ENCODE measurements around the gene CLCN2.
A peak's percentile ranks its signal among the peaks of the same experiment; 100 is the strongest.
"Not testable (repeated sequence)": the region's sequence is repeated elsewhere in the genome, so short reads cannot be mapped to it uniquely, and the experiment has no call there.

Gene CLCN2

DNA sequence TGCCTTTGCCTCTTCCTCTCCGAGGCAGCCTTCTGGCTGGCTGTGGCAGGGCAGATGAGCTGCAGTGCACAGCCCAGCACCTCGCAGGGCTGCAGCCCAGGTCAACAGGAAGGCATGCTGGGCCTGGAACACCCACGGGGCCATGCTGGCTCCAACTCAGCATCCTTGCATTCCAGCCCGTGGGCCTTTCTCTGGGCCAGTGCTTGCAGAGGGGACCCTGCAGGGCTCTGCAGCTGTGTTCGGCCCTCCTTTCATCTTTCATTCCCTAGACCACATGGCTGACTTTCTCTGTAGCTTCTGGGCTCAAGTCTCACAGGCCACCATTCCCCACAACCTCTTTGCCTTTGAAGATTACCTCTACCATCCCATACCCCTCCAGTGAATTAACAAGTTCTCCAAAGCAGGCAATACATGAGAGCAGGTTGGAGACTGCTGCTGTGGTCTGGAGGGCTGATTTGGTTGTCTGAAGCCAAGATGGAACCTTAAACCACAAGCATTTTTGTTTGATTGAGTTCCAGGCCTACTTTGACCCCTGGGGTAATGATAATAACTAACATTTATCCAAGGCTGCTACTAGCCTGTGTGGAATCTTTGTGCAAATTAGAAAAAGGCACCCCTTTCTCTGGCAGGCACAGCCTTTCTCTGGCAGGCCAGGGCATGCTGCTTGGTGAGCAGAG, 18.1 kb downstream of the CLCN2 start:
- no peak for DNase-seq

DNA sequence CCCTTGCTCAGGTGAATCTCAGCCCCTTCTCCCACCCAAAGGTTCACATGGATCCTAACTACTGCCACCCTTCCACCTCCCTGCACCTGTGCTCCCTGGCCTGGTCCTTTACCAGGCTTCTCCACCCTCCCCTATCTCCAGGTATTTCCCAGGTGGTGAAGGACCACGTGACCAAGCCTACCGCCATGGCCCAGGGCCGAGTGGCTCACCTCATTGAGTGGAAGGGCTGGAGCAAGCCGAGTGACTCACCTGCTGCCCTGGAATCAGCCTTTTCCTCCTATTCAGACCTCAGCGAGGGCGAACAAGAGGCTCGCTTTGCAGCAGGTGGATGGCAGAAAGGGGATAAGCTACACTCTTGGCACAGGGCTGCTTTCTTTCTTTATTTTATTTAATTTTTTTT, 19.5 kb downstream of the CLCN2 start:
- DNase-seq = no peak

DNA sequence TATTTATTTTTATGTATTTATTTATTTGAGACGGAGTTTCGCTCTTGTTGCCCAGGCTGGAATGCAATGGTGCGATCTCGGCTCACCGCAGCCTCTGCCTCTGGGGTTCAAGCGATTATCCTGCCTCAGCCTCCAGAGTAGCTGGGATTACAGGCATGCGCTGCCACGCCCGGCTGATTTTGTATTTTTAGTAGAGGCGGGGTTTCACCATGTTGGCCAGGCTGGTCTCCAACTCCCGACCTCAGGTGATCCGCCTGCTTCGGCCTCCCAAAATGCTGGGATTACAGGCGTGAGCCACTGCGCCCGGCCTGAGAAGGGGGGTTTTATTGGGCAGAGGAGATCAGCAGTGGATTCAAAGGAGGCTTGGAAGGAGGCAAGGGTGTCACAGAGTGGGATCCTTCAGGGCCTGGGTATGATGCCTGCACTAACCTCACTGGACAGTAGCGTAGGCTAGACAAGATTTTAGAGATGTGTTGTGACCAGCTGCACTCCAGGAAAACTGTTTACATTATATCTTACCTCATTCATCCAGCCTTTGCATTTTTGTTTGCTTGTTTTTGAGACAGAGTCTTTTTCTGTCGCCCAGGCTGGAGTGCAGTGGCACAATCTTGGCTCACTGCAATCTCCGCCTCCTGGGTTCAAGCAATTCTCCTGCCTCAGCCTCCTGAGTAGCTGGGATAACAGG, 21.8 kb downstream of the CLCN2 start:
- DNase-seq = not testable (repeated sequence)

DNA sequence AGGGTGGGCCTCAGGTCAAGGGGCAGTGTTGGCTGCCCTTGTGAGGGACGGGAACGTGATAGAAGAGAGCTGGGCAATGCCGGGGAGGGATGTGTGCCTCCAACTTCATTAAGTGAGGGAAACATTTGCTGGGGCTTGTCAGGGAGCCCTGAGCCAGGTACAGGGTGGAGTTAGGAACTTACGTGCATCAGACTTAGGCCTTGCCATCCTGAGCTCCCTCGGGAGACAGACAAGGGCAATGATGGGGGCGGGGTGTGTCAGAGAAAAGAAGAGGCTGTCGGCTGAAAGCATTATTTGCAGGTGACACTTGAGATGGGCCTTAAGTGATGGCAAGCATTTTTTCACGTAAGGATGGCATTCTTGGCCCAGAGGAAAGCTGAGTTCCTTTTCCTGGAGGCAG, 22.4 kb downstream of the CLCN2 start:
- peak; percentile 79 for DNase-seq

DNA sequence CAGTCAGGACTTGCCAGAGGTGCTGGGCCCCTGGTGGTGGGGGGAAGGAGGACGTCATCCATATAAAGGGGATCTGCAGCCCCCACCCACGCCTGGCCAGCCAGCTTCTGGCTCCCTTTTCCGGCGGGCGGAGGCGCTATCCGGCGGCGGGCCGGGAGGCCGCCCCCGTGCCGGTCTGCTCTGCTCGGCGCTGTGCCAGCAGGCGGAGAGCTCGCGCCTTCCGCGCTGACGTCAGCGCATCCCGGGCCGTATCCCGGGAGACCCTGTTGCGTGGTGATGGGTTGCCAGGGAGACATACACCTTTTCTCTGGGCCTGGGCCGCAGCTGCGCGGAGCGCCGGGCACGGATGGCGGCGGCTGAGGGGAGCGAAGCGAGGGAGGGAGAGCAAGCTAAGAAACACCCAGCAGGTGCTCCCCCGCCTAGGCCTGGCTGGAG, 22.9 kb downstream of the CLCN2 start:
- peak; percentile 99 for DNase-seq

DNA sequence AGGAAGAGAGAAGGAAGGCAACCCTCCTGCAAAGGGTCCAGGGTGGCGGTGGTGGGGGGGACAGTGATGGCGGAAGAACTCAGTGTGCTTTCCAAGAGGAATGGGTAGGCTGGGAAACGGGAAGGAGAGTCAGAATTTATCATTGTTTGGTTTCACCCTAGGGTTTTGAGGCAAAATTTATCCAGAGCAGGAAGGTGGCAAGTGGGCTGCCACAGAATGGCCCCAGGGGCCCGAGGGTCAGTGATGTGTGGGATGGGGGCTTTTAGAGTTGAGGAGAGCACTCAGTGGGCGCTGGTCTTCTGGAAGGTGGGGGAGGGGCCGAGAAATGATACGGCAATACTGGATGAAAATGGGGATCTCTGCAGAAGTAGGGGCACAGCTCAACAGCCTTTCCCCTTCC, 23.4 kb downstream of the CLCN2 start:
- no peak for DNase-seq

DNA sequence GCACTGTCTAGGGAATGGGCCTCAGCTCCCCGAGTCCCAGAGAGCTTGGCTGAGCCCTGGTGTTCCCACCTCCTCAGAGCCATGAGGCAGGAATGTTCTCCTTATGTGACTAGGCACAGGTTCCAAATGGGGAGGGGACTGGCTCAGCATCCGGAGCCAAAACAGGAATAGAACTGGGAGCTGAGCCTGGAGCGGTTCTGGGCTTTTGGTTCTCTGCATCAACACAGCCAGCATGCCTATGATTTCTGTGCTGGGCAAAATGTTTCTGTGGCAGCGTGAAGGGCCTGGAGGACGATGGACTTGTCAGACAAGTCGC, 24.0 kb downstream of the CLCN2 start, which contains the start of gene FAM131A:
Gene FAM131A, plus strand, starts transcription at position 202 of the 316 bp plus-strand sequence. Its CDS starts 31 bp downstream, at position 233.
- DNase-seq = no peak

DNA sequence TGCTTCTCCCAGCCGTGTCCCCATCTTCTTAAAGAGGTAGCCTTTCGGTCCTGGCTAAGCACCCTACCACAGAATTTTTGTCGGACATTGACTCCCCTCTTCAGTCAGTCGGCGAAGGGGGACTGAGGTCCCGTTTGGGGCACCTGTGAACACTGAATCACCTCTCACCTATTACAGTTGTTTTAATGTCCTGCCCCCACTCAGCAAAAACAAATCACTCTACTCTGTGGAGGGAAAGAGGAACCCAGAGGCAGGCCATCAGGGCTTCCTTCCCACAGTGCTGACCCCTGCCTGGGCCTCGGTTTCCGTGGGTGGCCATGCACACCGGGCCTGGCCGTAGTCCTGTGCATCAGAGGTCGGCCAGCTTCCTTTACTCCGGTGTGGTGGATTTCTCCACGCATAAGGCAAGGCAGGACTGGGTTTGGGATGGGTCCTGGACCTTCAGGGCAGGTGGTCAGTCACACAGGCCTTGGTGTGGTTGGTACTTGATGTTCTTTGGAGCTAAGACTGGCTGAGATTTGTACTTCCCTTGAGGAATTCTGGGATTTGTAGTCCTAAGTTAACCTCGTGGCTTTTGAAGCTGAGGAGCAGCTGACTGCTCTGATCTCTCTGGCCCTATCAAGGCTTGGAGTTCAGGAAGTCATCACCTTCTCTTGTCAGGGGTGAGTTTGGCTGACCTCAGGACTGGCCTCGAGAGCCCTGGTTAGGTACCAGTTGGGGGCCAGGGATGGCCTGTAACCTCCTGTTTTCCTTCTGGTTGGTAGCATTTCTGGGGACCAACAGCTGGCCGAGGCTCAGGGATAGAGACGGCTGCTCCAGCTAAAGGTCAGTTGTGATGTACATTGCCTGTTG, 24.6 kb downstream of the CLCN2 start:
- peak; percentile 29 for DNase-seq

DNA sequence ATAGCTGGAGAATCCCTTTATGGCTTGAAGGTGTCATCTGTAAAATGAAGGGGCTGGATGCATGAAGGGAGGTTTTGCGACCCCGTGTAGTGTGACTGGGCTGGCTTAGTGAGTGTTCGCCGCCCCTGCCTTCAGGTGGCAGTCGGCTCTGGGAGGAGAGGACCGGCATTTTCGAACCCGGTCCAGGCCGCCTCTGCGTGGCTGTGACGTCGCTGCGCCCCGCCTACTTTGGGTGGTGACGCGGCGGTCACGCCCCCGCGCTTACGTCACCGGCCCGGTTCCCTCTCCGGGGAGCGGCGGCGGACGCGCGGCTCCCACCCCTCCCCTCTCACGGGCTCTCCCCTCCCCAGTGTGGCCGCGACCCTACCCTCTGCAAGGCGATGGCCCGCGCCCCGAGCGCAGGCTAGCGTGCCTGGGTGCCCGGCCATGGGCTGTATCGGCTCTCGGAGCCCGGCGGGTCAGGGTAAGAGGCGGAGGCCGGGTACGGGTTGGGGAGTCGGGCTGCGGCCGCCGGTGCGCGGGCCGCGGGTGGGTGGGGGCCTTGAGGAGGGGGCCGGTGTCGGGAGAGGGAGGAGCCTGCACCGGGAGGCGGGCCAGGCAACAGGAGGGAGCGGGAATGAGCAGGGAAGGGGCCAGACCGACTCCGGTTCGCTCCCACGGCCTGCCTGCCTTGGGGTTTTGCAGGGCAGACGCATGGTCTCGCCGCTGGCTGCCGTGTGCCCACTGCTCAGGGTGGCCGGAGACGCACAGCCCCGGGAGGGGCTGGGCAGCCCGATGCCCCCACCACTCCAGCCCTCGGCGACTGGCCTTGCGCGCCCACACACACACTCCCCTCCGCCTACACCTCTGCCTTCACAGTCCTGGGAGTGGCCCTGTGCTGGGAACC, 25.5 kb downstream of the CLCN2 start:
- DNase-seq = peak; percentile 89

DNA sequence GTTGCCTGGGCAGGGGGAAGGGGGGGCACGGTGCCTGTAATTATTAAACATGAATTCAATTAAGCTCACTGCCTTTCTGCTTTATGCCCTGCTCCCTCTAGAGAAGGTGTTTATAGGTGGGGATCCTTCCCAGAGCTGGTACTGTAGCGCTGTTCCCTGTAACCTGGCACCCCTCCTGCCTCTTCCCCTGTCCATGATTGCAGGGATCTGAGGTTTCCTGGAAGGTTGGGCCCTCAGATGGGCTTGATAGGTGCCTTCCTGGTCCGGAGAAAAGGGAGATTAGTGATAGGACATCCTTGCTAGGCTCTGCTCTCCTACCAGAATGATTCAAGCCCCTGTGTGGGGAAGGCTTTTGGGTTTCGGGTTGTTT, 26.1 kb downstream of the CLCN2 start:
- peak; percentile 8 for DNase-seq

DNA sequence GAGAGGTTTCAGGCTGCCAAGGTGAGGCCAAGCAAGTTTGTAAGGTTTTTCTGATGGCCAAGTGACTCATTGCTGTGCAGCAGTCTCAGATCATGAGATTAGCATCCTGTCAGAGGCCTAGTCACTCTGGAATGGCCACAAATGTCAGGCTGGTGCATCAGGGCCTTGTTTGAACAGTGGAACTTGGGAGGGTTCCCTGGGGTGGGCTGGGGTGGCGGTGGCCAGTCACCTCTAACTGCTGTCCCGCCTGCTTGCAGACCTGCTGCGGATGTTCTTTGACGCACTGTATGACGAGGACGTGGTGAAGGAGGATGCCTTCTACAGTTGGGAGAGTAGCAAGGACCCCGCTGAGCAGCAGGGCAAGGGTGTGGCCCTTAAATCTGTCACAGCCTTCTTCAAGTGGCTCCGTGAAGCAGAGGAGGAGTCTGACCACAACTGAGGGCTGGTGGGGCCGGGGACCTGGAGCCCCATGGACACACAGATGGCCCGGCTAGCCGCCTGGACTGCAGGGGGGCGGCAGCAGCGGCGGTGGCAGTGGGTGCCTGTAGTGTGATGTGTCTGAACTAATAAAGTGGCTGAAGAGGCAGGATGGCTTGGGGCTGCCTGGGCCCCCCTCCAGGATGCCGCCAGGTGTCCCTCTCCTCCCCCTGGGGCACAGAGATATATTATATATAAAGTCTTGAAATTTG, 26.8 kb downstream of the CLCN2 start:
- DNase-seq = no peak

DNA sequence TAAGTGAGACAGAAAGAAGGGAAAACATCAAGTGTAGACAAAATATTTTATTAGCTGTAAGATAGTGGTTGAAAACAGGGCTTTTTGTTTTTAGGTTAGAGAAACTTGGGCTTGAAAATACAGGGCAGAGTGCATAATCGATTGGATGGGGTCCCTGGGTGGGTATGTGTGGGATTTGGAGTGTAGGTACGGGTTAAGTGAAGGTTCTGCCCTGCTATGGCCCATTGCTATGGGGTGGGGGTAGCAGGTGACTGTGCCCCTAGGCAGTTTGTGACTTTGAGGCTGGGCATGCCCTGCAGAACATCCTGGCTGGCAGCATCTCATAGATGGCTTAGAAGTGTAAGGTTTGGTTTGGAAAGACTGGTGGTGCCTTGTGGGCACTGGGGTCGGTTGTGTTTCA, 27.7 kb downstream of the CLCN2 start:
- no peak for DNase-seq

DNA sequence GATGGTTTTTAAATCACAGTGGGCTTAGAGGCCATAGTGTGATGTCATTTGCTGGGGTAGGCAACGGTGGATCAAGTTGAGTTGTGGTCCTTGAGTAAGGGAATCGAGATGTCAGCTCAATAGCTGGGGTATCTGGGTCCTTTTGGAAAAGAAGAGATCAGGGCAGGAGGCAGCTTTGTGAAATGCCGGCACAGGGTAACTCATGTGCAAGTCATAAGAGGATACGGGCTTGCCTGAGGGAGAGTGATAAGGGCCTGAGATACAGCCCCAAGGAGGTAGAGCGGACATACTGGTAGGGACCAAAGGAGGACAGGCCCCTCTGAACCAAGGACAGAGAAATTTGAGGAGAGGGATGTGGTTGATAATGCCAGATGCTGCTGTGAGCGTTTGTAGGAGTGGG, 28.2 kb downstream of the CLCN2 start:
- no peak for DNase-seq

DNA sequence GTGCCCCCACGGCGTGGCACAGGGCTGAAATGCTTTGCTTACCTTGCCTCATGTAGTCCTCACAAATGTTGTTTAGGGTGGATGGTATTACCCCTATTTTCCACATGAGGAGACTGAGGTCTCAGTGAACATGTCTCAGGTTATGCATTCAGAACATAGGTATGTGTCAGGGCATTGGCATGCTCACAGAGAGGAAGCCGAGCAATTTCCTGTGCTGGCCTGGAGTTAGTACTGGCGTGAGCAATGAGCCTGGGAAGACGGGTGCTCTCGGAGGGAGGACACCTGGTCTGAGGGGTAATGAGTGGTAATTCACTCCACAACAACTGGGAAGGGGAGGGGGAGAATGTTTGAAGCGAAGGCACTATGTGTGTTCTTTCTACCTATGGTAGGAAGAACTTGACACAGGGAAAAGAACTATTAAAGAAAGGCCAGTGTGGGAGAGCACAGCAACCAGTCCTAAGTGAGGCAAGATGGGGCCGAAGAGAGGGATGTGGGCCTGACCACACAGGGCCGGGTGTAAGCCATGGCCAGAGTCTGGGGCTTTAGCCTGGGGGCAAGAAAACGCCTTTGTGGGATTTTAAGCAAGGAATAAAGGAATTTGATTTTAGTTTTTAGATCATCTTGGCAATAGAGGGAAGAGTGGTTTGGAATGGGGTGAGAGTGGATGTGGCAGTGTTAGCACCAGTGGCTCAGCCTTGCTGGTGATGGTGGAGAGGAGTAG, 28.9 kb downstream of the CLCN2 start:
- no peak for DNase-seq

DNA sequence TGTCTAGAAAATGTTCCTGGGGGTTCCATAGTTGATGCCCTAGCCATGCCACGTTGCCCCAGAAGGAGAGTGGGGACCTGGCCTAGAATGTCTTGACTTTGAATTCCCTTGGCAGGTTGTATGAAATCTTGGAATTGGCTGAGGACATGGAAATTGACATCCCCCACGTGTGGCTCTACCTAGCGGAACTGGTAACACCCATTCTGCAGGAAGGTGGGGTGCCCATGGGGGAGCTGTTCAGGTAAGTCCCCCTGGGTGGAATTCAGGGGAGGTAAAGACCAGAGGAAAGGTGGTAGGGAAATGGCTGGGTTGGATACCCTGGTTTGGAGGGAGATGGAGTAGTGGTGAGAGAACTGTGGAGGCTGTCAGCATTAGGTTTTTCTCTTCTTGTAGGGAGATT, 32.9 kb downstream of the CLCN2 start:
- no peak for DNase-seq

DNA sequence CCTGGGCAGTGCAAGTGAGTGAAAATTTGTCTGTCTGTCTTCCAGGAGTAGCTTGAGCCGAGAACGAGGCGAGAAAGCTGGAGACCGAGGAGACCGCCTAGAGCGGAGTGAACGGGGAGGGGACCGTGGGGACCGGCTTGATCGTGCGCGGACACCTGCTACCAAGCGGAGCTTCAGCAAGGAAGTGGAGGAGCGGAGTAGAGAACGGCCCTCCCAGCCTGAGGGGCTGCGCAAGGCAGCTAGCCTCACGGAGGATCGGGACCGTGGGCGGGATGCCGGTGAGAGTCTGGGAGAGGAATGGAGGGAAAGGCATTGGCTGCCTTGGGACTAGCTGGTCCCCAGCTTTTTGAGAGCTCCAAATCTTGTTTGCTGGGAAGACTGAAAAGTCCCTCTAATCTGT, 34.2 kb downstream of the CLCN2 start:
- no peak for DNase-seq

DNA sequence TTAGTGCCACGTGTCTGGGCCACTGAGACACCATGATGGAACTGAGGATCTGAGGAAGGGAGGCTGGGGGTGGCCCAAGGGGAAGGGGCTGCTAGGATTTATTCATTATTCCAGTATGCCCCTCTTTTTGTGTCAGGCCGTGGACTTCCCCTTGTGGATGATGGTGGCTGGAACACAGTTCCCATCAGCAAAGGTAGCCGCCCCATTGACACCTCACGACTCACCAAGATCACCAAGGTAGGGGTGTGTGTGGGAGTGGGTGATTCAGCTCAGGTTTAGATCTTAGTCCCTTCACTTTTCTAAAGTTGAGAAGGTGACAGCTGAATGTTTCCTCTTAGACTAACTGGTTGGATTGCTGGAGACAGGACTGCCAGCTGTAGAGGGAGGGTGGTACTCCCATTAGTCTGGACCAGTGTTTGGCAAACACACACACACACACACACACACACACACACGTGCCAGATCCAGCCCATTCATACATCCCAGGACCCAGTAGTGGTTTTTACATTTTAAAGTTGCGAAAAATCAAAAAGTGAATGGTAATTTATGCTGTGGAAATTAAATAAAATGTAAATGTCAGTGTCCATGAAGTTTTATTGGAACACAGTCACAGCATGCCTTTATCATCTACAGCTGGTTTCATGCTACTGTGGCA, 35.6 kb downstream of the CLCN2 start:
- DNase-seq = no peak

DNA sequence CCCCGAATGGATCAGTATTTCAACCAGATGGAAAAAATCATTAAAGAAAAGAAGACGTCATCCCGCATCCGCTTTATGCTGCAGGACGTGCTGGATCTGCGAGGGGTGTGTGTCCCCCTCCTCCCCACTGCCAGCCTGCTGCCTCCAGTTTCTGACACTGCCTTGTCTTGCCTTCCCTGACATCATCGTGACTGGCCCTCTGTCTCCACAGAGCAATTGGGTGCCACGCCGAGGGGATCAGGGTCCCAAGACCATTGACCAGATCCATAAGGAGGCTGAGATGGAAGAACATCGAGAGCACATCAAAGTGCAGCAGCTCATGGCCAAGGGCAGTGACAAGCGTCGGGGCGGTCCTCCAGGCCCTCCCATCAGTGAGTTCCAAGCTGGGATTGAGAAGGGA, 36.1 kb downstream of the CLCN2 start:
- no peak for DNase-seq

DNA sequence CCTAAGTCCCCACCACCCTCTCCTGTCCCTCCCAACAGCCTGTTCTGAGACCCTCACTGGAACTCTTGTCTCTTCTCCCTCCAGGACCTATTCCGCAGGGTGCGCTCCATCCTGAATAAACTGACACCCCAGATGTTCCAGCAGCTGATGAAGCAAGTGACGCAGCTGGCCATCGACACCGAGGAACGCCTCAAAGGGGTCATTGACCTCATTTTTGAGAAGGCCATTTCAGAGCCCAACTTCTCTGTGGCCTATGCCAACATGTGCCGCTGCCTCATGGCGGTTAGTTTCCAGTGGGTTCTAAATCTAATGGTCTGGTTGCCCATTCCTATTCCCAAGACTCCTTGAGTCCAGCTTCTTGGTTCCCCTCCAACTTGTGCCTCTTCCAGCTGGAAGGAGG, 37.7 kb downstream of the CLCN2 start:
- no peak for DNase-seq

DNA sequence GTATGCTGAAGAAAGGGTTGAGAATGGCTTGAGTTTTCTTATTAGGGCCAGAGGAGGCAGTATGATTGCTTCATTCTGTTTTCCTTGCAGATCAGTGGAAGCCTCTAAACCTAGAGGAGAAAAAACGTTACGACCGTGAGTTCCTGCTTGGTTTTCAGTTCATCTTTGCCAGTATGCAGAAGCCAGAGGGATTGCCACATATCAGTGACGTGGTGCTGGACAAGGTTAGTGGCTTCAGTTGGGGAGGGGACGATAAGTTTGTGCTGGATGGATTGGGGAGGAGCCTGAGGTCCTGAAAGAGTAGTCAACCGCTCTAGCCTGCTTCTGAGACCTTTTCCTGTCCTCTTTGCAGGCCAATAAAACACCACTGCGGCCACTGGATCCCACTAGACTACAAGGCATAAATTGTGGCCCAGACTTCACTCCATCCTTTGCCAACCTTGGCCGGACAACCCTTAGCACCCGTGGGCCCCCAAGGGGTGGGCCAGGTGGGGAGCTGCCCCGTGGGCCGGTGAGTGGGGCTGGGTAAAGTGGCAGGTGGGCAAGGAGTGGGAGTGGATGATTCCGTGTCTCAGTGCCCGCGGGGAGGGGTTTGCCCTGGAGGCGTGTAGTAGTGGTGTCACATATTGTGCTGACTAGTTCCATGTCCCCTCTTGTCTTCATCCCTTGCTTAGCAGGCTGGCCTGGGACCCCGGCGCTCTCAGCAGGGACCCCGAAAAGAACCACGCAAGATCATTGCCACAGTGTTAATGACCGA, 38.5 kb downstream of the CLCN2 start:
- no peak for DNase-seq

Measured in NCI-H1436 (cell line).